Measurements from ENCODE around the gene NRTN. TPM values are rescaled to one million over a fixed set of nuclear protein-coding genes. Genes with fewer than 3 reads are reported as not detected.

The NRTN gene
- polyA plus RNA-seq, 1 donor (not counting 4 experiments of a cell fraction or from before 2014, with no cell fraction given) = not detected

- Histone ChIP-seq H3K9me1 (ENCODE audit: control insufficient read depth, extremely low read depth, insufficient read depth, low read length) (no peaks in the 10 kb centered on the region), H4K20me1 (ENCODE audit: control insufficient read depth, extremely low read depth, insufficient read depth, low read length) (no peaks in the 10 kb centered on the region), H3K9ac (ENCODE audit: control insufficient read depth, extremely low read depth, insufficient read depth, low read length) (no peak overlapping the region), H3K4me2 (ENCODE audit: control insufficient read depth, extremely low read depth, insufficient read depth, low read depth, low read length) (no peak overlapping the region), H2AFZ (ENCODE audit: control insufficient read depth, low read length) (no peak overlapping the region), H3K79me2 (ENCODE audit: control insufficient read depth, insufficient read depth, low read length) (no peaks in the 10 kb centered on the region), H3K27ac (ENCODE audit: control insufficient read depth, insufficient read depth, low read length) (no peak overlapping the region), H3K9me3 (ENCODE audit: control insufficient read depth, low read depth, low read length) (no peaks in the 10 kb centered on the region), H3K4me1 (ENCODE audit: control insufficient read depth, extremely low read depth, insufficient read depth, low read length) (no peaks in the 10 kb centered on the region), H3K27me3 (ENCODE audit: control insufficient read depth, extremely low read depth, insufficient read depth, low read length) (peaks cover 9% of the 10 kb centered on the region), H3K36me3 (ENCODE audit: control insufficient read depth in 2 of 2, extremely low read depth in 1 of 2, insufficient read depth in 2 of 2, low read length in 2 of 2) (no peaks in the 10 kb centered on the region), H3K4me3 (ENCODE audit: control insufficient read depth in 2 of 3, extremely low read depth in 1 of 3, insufficient read depth in 2 of 3, low read depth in 1 of 3, low read length in 3 of 3) (no peak overlapping the region)
- FAIRE-seq (no peak), DNase-seq (ENCODE audit: low read depth, low spot score) (no peak)
- TF ChIP-seq EZH2 (IDR thresholded peaks at IDR 0.05; ENCODE audit: low read length) (no peak), CTCF (optimal IDR thresholded peaks at IDR 0.05 in 1 of 3, IDR thresholded peaks at IDR 0.05 in 1 of 3, conservative IDR thresholded peaks at IDR 0.05 in 1 of 3; ENCODE audit: extremely low read depth in 1 of 3, insufficient read depth in 2 of 3, low read length in 3 of 3) (peak; percentile 23 to 77 (median 50))
- dilution Hi-C loops (cut with MboI; ENCODE audit: extremely low pct_ligation_motif_present, low sequenced_read_pairs) = no loop called here
These were observed 18.9 kb downstream of the NRTN start for GRCh38 chr19:5823579-5824281.

GRCh38 chr19:5824751-5825150 is 19.9 kb downstream of the NRTN start:
- no peaks in the 10 kb centered on the region for H4K20me1 ChIP-seq (ENCODE audit: control insufficient read depth, extremely low read depth, insufficient read depth, low read length)
- no peak overlapping the region for H3K4me3 ChIP-seq (ENCODE audit: control insufficient read depth in 2 of 3, extremely low read depth in 1 of 3, insufficient read depth in 2 of 3, low read depth in 1 of 3, low read length in 3 of 3)
- no peak overlapping the region for H3K4me2 ChIP-seq (ENCODE audit: control insufficient read depth, extremely low read depth, insufficient read depth, low read depth, low read length)
- H3K27ac ChIP-seq (ENCODE audit: control insufficient read depth, insufficient read depth, low read length) = no peak overlapping the region
- H3K79me2 ChIP-seq (ENCODE audit: control insufficient read depth, insufficient read depth, low read length) = no peaks in the 10 kb centered on the region
- TF ChIP-seq CTCF (optimal IDR thresholded peaks at IDR 0.05 in 1 of 3, IDR thresholded peaks at IDR 0.05 in 1 of 3, conservative IDR thresholded peaks at IDR 0.05 in 1 of 3; ENCODE audit: extremely low read depth in 1 of 3, insufficient read depth in 2 of 3, low read length in 3 of 3) (no peak), EZH2 (IDR thresholded peaks at IDR 0.05; ENCODE audit: low read length) (no peak)
- H2AFZ ChIP-seq (ENCODE audit: control insufficient read depth, low read length) = no peak overlapping the region
- no peak for DNase-seq (ENCODE audit: low read depth, low spot score)
- dilution Hi-C loops (cut with MboI; ENCODE audit: extremely low pct_ligation_motif_present, low sequenced_read_pairs) = no loop called here
- H3K9me1 ChIP-seq (ENCODE audit: control insufficient read depth, extremely low read depth, insufficient read depth, low read length) = no peaks in the 10 kb centered on the region
- no peaks in the 10 kb centered on the region for H3K36me3 ChIP-seq (ENCODE audit: control insufficient read depth in 2 of 2, extremely low read depth in 1 of 2, insufficient read depth in 2 of 2, low read length in 2 of 2)
- no peaks in the 10 kb centered on the region for H3K9me3 ChIP-seq (ENCODE audit: control insufficient read depth, low read depth, low read length)
- FAIRE-seq = no peak
- peaks cover 19% of the 10 kb centered on the region for H3K27me3 ChIP-seq (ENCODE audit: control insufficient read depth, extremely low read depth, insufficient read depth, low read length)
- no peaks in the 10 kb centered on the region for H3K4me1 ChIP-seq (ENCODE audit: control insufficient read depth, extremely low read depth, insufficient read depth, low read length)
- no peak overlapping the region for H3K9ac ChIP-seq (ENCODE audit: control insufficient read depth, extremely low read depth, insufficient read depth, low read length)

Measured in keratinocyte (primary cell).